Heart right ventricle (tissue), 16 donors: Measurements from ENCODE around the gene DGKI. TPM values are rescaled to one million over a fixed set of nuclear protein-coding genes. Genes with fewer than 3 reads are reported as not detected.

Experiments
- ATAC-seq, 8 donors: fragments of 200-7000 bp; cut with Tn5 transposase; one replicate each; pipeline ENCODE4 v1.9.1; 2020; ENCODE audit warnings: mild to moderate bottlenecking in 8 of 8, moderate library complexity in 8 of 8, moderate number of reproducible peaks in 1 of 8
- DNase-seq, 2 donors: peaks; one replicate each; pipeline ENCODE4 v3.0.0-alpha.2; 2020
- H3K27ac ChIP-seq, 10 donors: fragments of 200-600 bp; sonication (generic) in 2 of 10; one replicate each; pipeline versions ENCODE4 v1.5.0 to v1.8.0; 2020 to 2022; ENCODE audit warnings: mild to moderate bottlenecking in 3 of 10
- H3K27me3 ChIP-seq, 7 donors: fragments of 200-600 bp; one replicate each; pipeline ENCODE4 v1.8.0; 2021 to 2022; ENCODE audit warnings: mild to moderate bottlenecking in 2 of 7
- H3K36me3 ChIP-seq, 9 donors: fragments of 200-600 bp; sonication (generic) in 1 of 9; one replicate each; pipeline versions ENCODE4 v1.5.0 to v1.8.0; 2020 to 2022; ENCODE audit warnings: mild to moderate bottlenecking in 2 of 9
- H3K4me1 ChIP-seq, 9 donors: fragments of 200-600 bp; sonication (generic) in 1 of 9; one replicate each; pipeline versions ENCODE4 v1.5.0 to v1.8.0; 2020 to 2022; ENCODE audit warnings: mild to moderate bottlenecking in 4 of 9
- H3K4me3 ChIP-seq, 10 donors: fragments of 200-600 bp; sonication (generic) in 2 of 10; one replicate each; pipeline versions ENCODE4 v1.5.0 to v1.8.0; 2020 to 2022; ENCODE audit warnings: mild to moderate bottlenecking in 7 of 10, moderate library complexity in 2 of 10
- H3K9me3 ChIP-seq, 11 donors: fragments of 200-600 bp in 10 of 11; sonication (generic) in 2 of 11; one replicate each; pipeline versions ENCODE4 v1.5.0 to v1.8.0; 2013 to 2022; ENCODE audit warnings: mild to moderate bottlenecking in 2 of 11, control low read depth in 1 of 11, moderate library complexity in 1 of 11
- WGBS, 2 donors: extraction: QIAGEN DNeasy Blood & Tissue Kit; methylation state at CpG; one replicate each; pipeline ENCODE4 v1.1.7; 2013; ENCODE audit warnings: inconsistent platforms in 1 of 2; 5-methylcytosine and 5-hydroxymethylcytosine counted together
- intact Hi-C, 10 donors: fragments of 100-400 bp; cut with DNase I; formaldehyde crosslinking; loops; one replicate each; pipeline versions ENCODE4 v1.11.1 to v1.14.2; 2022
- polyA plus RNA-seq, 2 donors: library from polyadenylated mRNA; stranded (reverse); fragments of 200-250 nt; gene quantifications; one replicate each; pipeline ENCODE4 v1.2.3, GENCODE V29; 2013
- total RNA-seq, 10 donors: library from RNA; stranded (reverse); fragmentation: NEBNext Ultra II Directional in 3 of 10; extraction: Animal tissue kit (Norgen Biotek cat#: 25700) in 3 of 10; gene quantifications; one replicate each; pipeline versions ENCODE4 v1.2.1 to v1.2.4, GENCODE V29; 2021 to 2023
- TF ChIP-seq, protein P1 (sequence below), 9 donors: fragments of 200-600 bp; sonication (generic) in 2 of 9; IDR thresholded peaks; one replicate each; pipeline versions ENCODE4 v1.5.0 to v1.8.0; 2021 to 2022; ENCODE audit warnings: antibody characterized with exemption in 9 of 9, mild to moderate bottlenecking in 5 of 9, moderate library complexity in 1 of 9
- donor health status: Arrhythmogenic right ventricular cardiomyopathy.
- donor health status: ischemic (EF 13 %, LVEDD 7.1; RV severe dilation, severe dysfunction).
- donor health status: healthy with polysubstance abuse.
- donor health status: DM: no; HTN: yes; CAD: no.
- donor health status: DM: no; HTN: no; CAD: no.
- donor health status: ischemic (EF 25% LVEDD 6.9; RV normal size, moderate dysfunction).
- donor health status: ischemic (EF 25% LVEDD 5.7; RV mildly dilated, moderate dysfunction).
- donor health status: healthy.
- donor health status: DM: yes; HTN: yes; CAD: no.
- donor health status: Ischemic cardiomyopathy.
- donor health status: ischemic (EF 35%, LVEDD 5.7; RV mildly dilated, moderate dysfunction).
- donor health status: nonischemic (EF 11% LVEDD 7.7; RV severe dilation, severe dysfunction).
- donor health status: DM: yes; HTN: yes; CAD: no.
- donor health status: PGD.
- donor health status: ischemic (EF 29% LVEDD 5.4; RV normal size, mild dysfunction).
- donor health status: nonischemic (EF 23%, LVEDD 6.1; RV moderate dilation, normal function).

DGKI gene
- total and polyA plus RNA-seq, 12 donors: 0.16 to 2.6 (median 1.2) TPM

DNA sequence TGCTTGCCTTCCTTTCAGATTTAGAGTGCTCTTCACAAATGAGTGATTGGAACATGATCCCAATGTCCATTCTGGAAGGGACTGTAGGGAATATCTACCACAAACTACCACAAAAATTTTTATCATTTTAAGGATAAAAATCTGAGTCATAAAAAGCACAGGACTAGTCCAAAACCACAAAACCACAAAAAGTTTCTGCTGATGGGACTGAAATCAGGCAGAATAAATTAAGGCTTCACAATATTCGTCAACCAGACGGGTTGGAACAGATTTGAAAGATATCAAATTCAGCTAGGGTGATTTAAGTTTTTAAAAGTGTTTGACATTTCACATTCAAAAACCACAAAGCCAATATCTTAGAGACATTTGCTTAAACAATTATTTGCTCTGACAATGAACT lies 403.2 kb downstream of the DGKI start:
- ATAC-seq (no peak), DNase-seq (no peak)
- TF ChIP-seq, protein P1, sequence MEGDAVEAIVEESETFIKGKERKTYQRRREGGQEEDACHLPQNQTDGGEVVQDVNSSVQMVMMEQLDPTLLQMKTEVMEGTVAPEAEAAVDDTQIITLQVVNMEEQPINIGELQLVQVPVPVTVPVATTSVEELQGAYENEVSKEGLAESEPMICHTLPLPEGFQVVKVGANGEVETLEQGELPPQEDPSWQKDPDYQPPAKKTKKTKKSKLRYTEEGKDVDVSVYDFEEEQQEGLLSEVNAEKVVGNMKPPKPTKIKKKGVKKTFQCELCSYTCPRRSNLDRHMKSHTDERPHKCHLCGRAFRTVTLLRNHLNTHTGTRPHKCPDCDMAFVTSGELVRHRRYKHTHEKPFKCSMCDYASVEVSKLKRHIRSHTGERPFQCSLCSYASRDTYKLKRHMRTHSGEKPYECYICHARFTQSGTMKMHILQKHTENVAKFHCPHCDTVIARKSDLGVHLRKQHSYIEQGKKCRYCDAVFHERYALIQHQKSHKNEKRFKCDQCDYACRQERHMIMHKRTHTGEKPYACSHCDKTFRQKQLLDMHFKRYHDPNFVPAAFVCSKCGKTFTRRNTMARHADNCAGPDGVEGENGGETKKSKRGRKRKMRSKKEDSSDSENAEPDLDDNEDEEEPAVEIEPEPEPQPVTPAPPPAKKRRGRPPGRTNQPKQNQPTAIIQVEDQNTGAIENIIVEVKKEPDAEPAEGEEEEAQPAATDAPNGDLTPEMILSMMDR (IDR thresholded peaks at IDR 0.05): no peak
- Histone ChIP-seq H3K27ac (peak overlapping the region in 2 of 10 donors; percentile 5 to 16), H3K36me3 (no peaks in the 10 kb centered on the region), H3K27me3 (no peaks in the 10 kb centered on the region), H3K4me1 (peaks cover 0 to 6% (median 0%) of the 10 kb centered on the region in 9 donors), H3K4me3 (no peak overlapping the region), H3K9me3 (no peaks in the 10 kb centered on the region)
- intact Hi-C loops: loop anchor here in 1 of 10 donors (10.0 kb wide), 1 partner anchor 99 kb away; the partner anchor contains the start of gene PTN
- 67 to 85% methylated on average over 2 of the region's 2 CpGs for WGBS, 2 donors

DNA sequence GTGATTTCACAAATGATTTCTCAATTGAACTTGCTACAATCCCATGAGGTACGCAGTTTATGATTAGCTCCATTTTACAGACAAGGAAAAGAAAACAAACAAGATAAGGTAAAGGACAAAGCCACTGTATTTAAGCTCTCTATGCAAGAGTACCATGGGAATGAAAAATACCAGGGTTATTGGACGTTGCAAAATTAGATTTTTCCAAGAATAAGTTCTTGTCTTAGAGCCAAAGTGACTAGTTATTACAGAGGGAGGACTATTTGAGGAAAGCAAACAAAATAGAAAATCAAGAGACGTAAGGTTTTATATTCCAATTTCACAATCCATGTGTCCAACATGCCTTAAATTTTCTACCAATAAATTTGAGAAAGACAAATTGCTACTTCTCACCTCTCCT lies 405.3 kb downstream of the DGKI start:
- Histone ChIP-seq H3K27ac (peak overlapping the region in 1 of 10 donors; percentile 42), H3K4me3 (no peak overlapping the region), H3K36me3 (no peaks in the 10 kb centered on the region), H3K27me3 (no peaks in the 10 kb centered on the region), H3K4me1 (peaks cover 0 to 6% (median 0%) of the 10 kb centered on the region in 9 donors), H3K9me3 (no peaks in the 10 kb centered on the region)
- no peak for DNase-seq
- 60 to 73% methylated on average over 3 of the region's 3 CpGs for WGBS, 2 donors
- ATAC-seq: peak; percentile 32 to 91 (median 65)
- TF ChIP-seq, protein P1 (IDR thresholded peaks at IDR 0.05): no peak
- intact Hi-C loops: loop anchor here in 1 of 10 donors (10.0 kb wide), 1 partner anchor 97 kb away; the partner anchor contains the start of gene PTN

DNA sequence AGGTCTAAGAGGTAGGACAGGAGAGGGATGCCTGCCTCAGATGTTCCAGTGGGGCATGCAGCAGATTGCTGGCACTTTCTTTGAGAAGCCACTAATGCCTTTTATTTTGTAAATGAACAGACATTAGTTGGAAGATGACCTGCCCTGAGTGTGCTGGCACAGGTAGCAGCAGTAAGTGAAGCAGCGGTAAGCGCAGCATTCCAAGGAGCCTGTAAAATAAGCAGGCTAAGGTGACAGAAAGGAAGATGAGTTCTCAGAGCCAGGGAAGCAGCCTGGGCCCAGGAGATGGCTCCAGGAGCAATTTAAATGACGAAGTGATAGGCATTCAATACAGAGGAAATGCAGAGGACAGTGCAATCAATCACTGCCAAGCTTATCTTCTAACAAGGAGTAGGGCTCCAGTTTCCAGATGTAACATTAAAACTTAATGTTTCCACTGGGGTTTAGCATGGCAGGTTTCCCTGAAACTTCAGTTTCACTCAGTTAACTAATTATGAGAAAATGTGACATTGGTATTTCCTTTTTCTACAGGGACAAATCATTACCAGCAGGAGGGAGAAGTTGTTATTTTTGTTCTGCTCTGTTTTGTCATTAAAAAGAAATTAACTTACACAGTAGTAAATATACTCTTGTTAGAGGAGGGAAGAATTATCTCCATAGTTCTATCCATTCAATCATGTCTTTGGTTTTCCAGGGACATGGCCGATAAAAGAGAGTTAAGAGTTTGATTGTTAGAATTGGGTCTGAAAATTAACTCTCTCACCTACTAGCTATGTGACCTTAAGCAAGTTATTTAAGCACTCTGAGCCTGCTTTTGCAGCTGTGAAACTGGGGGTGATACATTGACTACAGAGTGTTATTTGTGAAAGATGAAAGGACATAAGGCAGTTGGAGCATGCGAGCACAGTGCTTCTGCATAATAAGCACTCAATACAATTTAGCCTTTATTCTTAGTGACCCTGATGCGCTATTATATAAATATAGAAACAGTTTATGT lies 406.6 kb downstream of the DGKI start:
- WGBS, 2 donors: 61 to 68% methylated on average over 6 of the region's 6 CpGs
- no peak for DNase-seq
- Histone ChIP-seq H3K36me3 (no peaks in the 10 kb centered on the region), H3K27ac (peak overlapping the region in 3 of 10 donors; percentile 25 to 42 (median 34)), H3K9me3 (no peaks in the 10 kb centered on the region), H3K4me3 (no peak overlapping the region), H3K27me3 (no peaks in the 10 kb centered on the region), H3K4me1 (peaks cover 0 to 6% (median 0%) of the 10 kb centered on the region in 9 donors)
- intact Hi-C loops: loop anchor here in 1 of 10 donors (10.0 kb wide), 1 partner anchor 95 kb away; the partner anchor contains the start of gene PTN
- TF ChIP-seq, protein P1 (IDR thresholded peaks at IDR 0.05): no peak
- ATAC-seq: peak in 5 of 8 donors; percentile 24 to 57 (median 38)

DNA sequence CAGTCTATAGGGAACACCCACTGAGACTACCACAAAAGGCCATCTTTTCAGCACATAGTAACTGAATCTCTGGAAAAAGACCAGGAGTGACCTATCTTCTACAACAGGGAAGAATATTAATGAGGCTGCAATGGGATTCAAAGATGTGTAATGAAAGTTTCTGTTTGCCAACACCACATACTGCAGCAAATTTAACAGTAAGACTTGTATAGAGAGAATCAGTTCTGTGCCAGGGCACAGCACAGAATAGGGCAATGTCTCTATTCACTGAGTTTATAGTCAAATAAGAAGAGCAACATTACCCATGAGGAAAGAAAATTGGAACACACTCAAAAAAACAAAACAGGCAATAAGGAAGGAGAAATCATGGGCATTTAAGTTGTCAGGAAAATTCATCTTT lies 411.8 kb downstream of the DGKI start:
- Histone ChIP-seq H3K27me3 (no peaks in the 10 kb centered on the region), H3K4me1 (peaks cover 0 to 4% (median 0%) of the 10 kb centered on the region in 9 donors), H3K27ac (no peak overlapping the region), H3K36me3 (no peaks in the 10 kb centered on the region), H3K9me3 (no peaks in the 10 kb centered on the region), H3K4me3 (no peak overlapping the region)
- DNase-seq: no peak
- TF ChIP-seq, protein P1 (IDR thresholded peaks at IDR 0.05): no peak
- no peak for ATAC-seq
- intact Hi-C loops: no loop called here
